ENCODE data around the gene PRICKLE2.

The PRICKLE2 gene

GRCh38 chr3:64152676-64153466 lies 72.4 kb downstream of the PRICKLE2 start:
- TF ChIP-seq ZNF70 (CRISPR knock-in tag; IDR thresholded peaks at IDR 0.05) = no peak
- TF ChIP-seq, protein P1, sequence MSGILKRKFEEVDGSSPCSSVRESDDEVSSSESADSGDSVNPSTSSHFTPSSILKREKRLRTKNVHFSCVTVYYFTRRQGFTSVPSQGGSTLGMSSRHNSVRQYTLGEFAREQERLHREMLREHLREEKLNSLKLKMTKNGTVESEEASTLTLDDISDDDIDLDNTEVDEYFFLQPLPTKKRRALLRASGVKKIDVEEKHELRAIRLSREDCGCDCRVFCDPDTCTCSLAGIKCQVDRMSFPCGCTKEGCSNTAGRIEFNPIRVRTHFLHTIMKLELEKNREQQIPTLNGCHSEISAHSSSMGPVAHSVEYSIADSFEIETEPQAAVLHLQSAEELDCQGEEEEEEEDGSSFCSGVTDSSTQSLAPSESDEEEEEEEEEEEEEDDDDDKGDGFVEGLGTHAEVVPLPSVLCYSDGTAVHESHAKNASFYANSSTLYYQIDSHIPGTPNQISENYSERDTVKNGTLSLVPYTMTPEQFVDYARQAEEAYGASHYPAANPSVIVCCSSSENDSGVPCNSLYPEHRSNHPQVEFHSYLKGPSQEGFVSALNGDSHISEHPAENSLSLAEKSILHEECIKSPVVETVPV (CRISPR knock-in tag; IDR thresholded peaks at IDR 0.05) = no peak
- no peak for TF ChIP-seq TCF4 (CRISPR knock-in tag; IDR thresholded peaks at IDR 0.05; ENCODE audit: borderline replicate concordance)
- TF ChIP-seq RARB (CRISPR knock-in tag; IDR thresholded peaks at IDR 0.05) = no peak
- no peak for TF ChIP-seq BACH2 (CRISPR knock-in tag; IDR thresholded peaks at IDR 0.05; ENCODE audit: borderline replicate concordance)
- no peak for TF ChIP-seq ESRRG (CRISPR knock-in tag; IDR thresholded peaks at IDR 0.05)
- TF ChIP-seq, protein P2, sequence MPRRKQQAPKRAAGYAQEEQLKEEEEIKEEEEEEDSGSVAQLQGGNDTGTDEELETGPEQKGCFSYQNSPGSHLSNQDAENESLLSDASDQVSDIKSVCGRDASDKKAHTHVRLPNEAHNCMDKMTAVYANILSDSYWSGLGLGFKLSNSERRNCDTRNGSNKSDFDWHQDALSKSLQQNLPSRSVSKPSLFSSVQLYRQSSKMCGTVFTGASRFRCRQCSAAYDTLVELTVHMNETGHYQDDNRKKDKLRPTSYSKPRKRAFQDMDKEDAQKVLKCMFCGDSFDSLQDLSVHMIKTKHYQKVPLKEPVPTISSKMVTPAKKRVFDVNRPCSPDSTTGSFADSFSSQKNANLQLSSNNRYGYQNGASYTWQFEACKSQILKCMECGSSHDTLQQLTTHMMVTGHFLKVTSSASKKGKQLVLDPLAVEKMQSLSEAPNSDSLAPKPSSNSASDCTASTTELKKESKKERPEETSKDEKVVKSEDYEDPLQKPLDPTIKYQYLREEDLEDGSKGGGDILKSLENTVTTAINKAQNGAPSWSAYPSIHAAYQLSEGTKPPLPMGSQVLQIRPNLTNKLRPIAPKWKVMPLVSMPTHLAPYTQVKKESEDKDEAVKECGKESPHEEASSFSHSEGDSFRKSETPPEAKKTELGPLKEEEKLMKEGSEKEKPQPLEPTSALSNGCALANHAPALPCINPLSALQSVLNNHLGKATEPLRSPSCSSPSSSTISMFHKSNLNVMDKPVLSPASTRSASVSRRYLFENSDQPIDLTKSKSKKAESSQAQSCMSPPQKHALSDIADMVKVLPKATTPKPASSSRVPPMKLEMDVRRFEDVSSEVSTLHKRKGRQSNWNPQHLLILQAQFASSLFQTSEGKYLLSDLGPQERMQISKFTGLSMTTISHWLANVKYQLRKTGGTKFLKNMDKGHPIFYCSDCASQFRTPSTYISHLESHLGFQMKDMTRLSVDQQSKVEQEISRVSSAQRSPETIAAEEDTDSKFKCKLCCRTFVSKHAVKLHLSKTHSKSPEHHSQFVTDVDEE (CRISPR knock-in tag; IDR thresholded peaks at IDR 0.05) = no peak
- no peak for TF ChIP-seq OSR1 (CRISPR knock-in tag; IDR thresholded peaks at IDR 0.05)
- TF ChIP-seq CSDC2 (CRISPR knock-in tag; IDR thresholded peaks at IDR 0.05) = no peak
- TF ChIP-seq, protein P3, sequence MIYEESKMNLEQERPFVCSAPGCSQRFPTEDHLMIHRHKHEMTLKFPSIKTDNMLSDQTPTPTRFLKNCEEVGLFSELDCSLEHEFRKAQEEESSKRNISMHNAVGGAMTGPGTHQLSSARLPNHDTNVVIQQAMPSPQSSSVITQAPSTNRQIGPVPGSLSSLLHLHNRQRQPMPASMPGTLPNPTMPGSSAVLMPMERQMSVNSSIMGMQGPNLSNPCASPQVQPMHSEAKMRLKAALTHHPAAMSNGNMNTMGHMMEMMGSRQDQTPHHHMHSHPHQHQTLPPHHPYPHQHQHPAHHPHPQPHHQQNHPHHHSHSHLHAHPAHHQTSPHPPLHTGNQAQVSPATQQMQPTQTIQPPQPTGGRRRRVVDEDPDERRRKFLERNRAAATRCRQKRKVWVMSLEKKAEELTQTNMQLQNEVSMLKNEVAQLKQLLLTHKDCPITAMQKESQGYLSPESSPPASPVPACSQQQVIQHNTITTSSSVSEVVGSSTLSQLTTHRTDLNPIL (CRISPR knock-in tag; IDR thresholded peaks at IDR 0.05; ENCODE audit: low read depth) = no peak
- no peak for TF ChIP-seq ZFP3 (CRISPR knock-in tag; IDR thresholded peaks at IDR 0.05)
- no peak for TF ChIP-seq ZNF565 (CRISPR knock-in tag; conservative IDR thresholded peaks at IDR 0.05; ENCODE audit: low read depth)
- TF ChIP-seq, protein P4, sequence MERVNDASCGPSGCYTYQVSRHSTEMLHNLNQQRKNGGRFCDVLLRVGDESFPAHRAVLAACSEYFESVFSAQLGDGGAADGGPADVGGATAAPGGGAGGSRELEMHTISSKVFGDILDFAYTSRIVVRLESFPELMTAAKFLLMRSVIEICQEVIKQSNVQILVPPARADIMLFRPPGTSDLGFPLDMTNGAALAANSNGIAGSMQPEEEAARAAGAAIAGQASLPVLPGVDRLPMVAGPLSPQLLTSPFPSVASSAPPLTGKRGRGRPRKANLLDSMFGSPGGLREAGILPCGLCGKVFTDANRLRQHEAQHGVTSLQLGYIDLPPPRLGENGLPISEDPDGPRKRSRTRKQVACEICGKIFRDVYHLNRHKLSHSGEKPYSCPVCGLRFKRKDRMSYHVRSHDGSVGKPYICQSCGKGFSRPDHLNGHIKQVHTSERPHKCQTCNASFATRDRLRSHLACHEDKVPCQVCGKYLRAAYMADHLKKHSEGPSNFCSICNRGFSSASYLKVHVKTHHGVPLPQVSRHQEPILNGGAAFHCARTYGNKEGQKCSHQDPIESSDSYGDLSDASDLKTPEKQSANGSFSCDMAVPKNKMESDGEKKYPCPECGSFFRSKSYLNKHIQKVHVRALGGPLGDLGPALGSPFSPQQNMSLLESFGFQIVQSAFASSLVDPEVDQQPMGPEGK (CRISPR knock-in tag; IDR thresholded peaks at IDR 0.05; ENCODE audit: borderline replicate concordance) = no peak
- TF ChIP-seq GLIS3 (CRISPR knock-in tag; IDR thresholded peaks at IDR 0.05) = no peak
- TF ChIP-seq ISL1 (CRISPR knock-in tag; IDR thresholded peaks at IDR 0.05) = no peak
- TF ChIP-seq ZFP30 (CRISPR knock-in tag; IDR thresholded peaks at IDR 0.05) = no peak
- no peak for TF ChIP-seq ZNF8 (CRISPR knock-in tag; IDR thresholded peaks at IDR 0.05)
- TF ChIP-seq ARNTL (CRISPR knock-in tag; IDR thresholded peaks at IDR 0.05; ENCODE audit: borderline replicate concordance, low read depth) = no peak
- TF ChIP-seq ZC3H10 (CRISPR knock-in tag; IDR thresholded peaks at IDR 0.05) = no peak
- no peak for ATAC-seq

DNA sequence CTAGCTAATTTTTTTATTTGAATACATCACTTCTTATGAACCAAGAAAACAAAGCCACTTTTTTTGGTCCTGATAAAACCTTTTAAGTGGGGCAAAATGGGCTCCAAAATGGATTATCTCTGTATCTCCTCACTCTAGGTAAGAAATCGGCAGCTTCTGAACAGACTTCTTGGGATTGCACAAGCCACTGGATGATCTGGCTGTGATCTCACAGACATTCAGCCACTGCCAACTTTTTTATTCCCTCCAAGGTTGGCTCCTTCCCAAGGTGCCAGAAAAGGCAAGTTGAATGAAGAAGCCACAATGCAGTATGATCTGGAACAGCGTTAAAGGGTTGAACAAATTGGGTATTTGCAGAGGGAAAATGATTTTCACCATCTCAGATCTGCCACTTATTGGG lies 73.2 kb downstream of the PRICKLE2 start:
- ATAC-seq = no peak
- TF ChIP-seq TOX (CRISPR knock-in tag; IDR thresholded peaks at IDR 0.05; ENCODE audit: borderline replicate concordance) (no peak), ZC3H10 (CRISPR knock-in tag; IDR thresholded peaks at IDR 0.05) (no peak), BACH2 (CRISPR knock-in tag; IDR thresholded peaks at IDR 0.05; ENCODE audit: borderline replicate concordance) (no peak), SNAI2 (CRISPR knock-in tag; IDR thresholded peaks at IDR 0.05) (no peak), ESRRG (CRISPR knock-in tag; IDR thresholded peaks at IDR 0.05) (no peak), ZNF70 (CRISPR knock-in tag; IDR thresholded peaks at IDR 0.05) (no peak), POU6F1 (CRISPR knock-in tag; IDR thresholded peaks at IDR 0.05; ENCODE audit: borderline replicate concordance, low read depth) (no peak), ZNF565 (CRISPR knock-in tag; conservative IDR thresholded peaks at IDR 0.05; ENCODE audit: low read depth) (no peak), OSR1 (CRISPR knock-in tag; IDR thresholded peaks at IDR 0.05) (no peak)
- TF ChIP-seq, protein P2 (CRISPR knock-in tag; IDR thresholded peaks at IDR 0.05) = no peak
- TF ChIP-seq, protein P4 (CRISPR knock-in tag; IDR thresholded peaks at IDR 0.05; ENCODE audit: borderline replicate concordance) = no peak
- TF ChIP-seq, protein P3 (CRISPR knock-in tag; IDR thresholded peaks at IDR 0.05; ENCODE audit: low read depth) = no peak

Data from SK-N-SH treated with all-trans-retinoic acid at 6 μM for 48 hours (cell line).